K562 (cell line): ENCODE results near the gene ITPRIPL2. TPM values are rescaled to one million over a fixed set of nuclear protein-coding genes. Genes with fewer than 3 reads are reported as not detected.

Experiments used
- ATF3 ChIP-seq, 2 experiments: fragments of 450-650 bp in 1 of 2; sonication (generic) in 1 of 2; formaldehyde crosslinking in 1 of 2; IDR thresholded peaks in 1 of 2; conservative IDR thresholded peaks in 1 of 2; 2 replicates each; pipeline versions ENCODE4 v1.6.1 to v1.8.1; 2016 to 2023; ENCODE audit warnings: mild to moderate bottlenecking in 2 of 2, moderate library complexity in 2 of 2, inconsistent platforms in 1 of 2, missing genetic modification reagents in 1 of 2
- CC2D1A ChIP-seq: fragments of 450-650 bp; IDR thresholded peaks from 2 replicates; pipeline ENCODE4 v1.6.1; 2017; ENCODE audit warnings: mild to moderate bottlenecking
- CTCF ChIP-seq, 3 experiments: IDR thresholded peaks in 2 of 3; conservative IDR thresholded peaks in 1 of 3; 2 replicates each; pipeline ENCODE4 v1.5.1; 2011 to 2012; ENCODE audit warnings: low read length in 3 of 3, mild to moderate bottlenecking in 3 of 3, control low read depth in 2 of 3, improper control_type of control experiment in 1 of 3, inconsistent platforms in 1 of 3, low read depth in 1 of 3, mixed read lengths in 1 of 3, moderate library complexity in 1 of 3; ENCODE audit not compliant: insufficient read depth in 2 of 3
- E2F4 ChIP-seq: sonication (generic); formaldehyde crosslinking; IDR thresholded peaks from 2 replicates; pipeline ENCODE4 v1.8.0; 2022; ENCODE audit warnings: mild to moderate bottlenecking, low read depth, missing genetic modification reagents
- FOXA3 ChIP-seq, 2 experiments: fragments of 450-650 bp in 1 of 2; sonication (generic) in 1 of 2; formaldehyde crosslinking; IDR thresholded peaks in 1 of 2; conservative IDR thresholded peaks in 1 of 2; 2 replicates each; pipeline versions ENCODE4 v1.4.0 to v1.8.0; 2020 to 2022; ENCODE audit warnings: mild to moderate bottlenecking in 2 of 2, missing genetic modification reagents in 1 of 2
- HNRNPL ChIP-seq: fragments of 200-400 bp; formaldehyde crosslinking; IDR thresholded peaks from 2 replicates; pipeline ENCODE4 v1.6.1; 2017; ENCODE audit warnings: low read depth, mild to moderate bottlenecking, low read length
- NEUROD1 ChIP-seq: fragments of 150-350 bp; IDR thresholded peaks from 2 replicates; pipeline ENCODE4 v1.6.1; 2014; ENCODE audit warnings: borderline replicate concordance, low read length, low read depth; ENCODE audit not compliant: partially characterized antibody
- POU5F1 ChIP-seq: fragments of 150-350 bp; IDR thresholded peaks from 2 replicates; pipeline ENCODE4 v1.6.1; 2014; ENCODE audit warnings: borderline replicate concordance, low read length, low read depth, mild to moderate bottlenecking; ENCODE audit not compliant: partially characterized antibody
- RAD21 ChIP-seq, 2 experiments: fragments of 250-450 bp in 1 of 2; fragments of 450-650 bp in 1 of 2; sonication (Bioruptor Pico) in 1 of 2; formaldehyde crosslinking in 1 of 2; IDR thresholded peaks in 1 of 2; conservative IDR thresholded peaks in 1 of 2; 2 replicates each; pipeline versions ENCODE4 v1.4.0 to v1.8.0; 2020 to 2022; ENCODE audit warnings: mild to moderate bottlenecking in 2 of 2, moderate library complexity in 1 of 2
- XRCC3 ChIP-seq: fragments of 450-650 bp; IDR thresholded peaks from 2 replicates; pipeline ENCODE4 v1.6.1; 2017; ENCODE audit warnings: mild to moderate bottlenecking, moderate library complexity
- polyA plus RNA-seq, 8 experiments: library from polyadenylated mRNA; depleted of rRNA in 4 of 8; stranded (reverse) in 5 of 8; unstranded in 3 of 8; fragments of >200 nt; fragmentation: Nextera tagmentation in 2 of 8; fragmentation: Illumina TruSeq in 1 of 8; extraction: Ambion mirVana in 2 of 8; extraction: Trizol in 1 of 8; gene quantifications; 2 replicates each; pipeline versions ENCODE4 v1.2.1 to v1.2.3, GENCODE V29; 2011 to 2014; ENCODE audit warnings: inconsistent platforms in 1 of 8, missing spikeins in 1 of 8
- total RNA-seq, 7 experiments: library from RNA; depleted of rRNA in 6 of 7; stranded (reverse); fragments of >200 nt in 6 of 7; fragmentation: Illumina TruSeq in 2 of 7; extraction: Trizol in 2 of 7; gene quantifications; 2 replicates each; pipeline versions ENCODE4 v1.2.1 to v1.2.3, GENCODE V29; 2011 to 2021; ENCODE audit warnings: low replicate concordance in 1 of 7

Gene ITPRIPL2
- total and polyA plus RNA-seq, 9 of the 15 experiments (the other 6 are each of a cell fraction or from before 2014, with no cell fraction given): 0.04 to 2.2 (median 0.58) TPM

GRCh38 chr16:19166500-19166899 lies 52.7 kb downstream of the ITPRIPL2 start (continued):
- TF ChIP-seq CTCF (IDR thresholded peaks at IDR 0.05 in 2 of 3, conservative IDR thresholded peaks at IDR 0.05 in 1 of 3; ENCODE audit: insufficient read depth in 2 of 3, low read depth in 1 of 3, low read length in 3 of 3) (peak in 2 of 3 experiments; percentile 13 to 23; a peak in 1 of 6 replicates), RAD21 (CRISPR knock-in tag; conservative IDR thresholded peaks at IDR 0.05 in 1 of 2, IDR thresholded peaks at IDR 0.05 in 1 of 2) (peak in 1 of 2 experiments; percentile 23; a peak in 1 of 4 replicates), CC2D1A (no peak), POU5F1 (no peak), E2F4 (CRISPR knock-in tag) (no peak), XRCC3 (no peak), FOXA3 (CRISPR knock-in tag; conservative IDR thresholded peaks at IDR 0.05 in 1 of 2, IDR thresholded peaks at IDR 0.05 in 1 of 2) (no peak), ATF3 (IDR thresholded peaks at IDR 0.05) (no peak), ATF3 (CRISPR knock-in tag; conservative IDR thresholded peaks at IDR 0.05) (no peak), HNRNPL (no peak), NEUROD1 (no peak)
